ENCODE data around the gene TRAM2. TPM values are rescaled to one million over a fixed set of nuclear protein-coding genes. Genes with fewer than 3 reads are reported as not detected.

TRAM2 gene
- total and polyA plus RNA-seq, 4 donors, result 7.3 to 20.3 (median 13.0) TPM

DNA sequence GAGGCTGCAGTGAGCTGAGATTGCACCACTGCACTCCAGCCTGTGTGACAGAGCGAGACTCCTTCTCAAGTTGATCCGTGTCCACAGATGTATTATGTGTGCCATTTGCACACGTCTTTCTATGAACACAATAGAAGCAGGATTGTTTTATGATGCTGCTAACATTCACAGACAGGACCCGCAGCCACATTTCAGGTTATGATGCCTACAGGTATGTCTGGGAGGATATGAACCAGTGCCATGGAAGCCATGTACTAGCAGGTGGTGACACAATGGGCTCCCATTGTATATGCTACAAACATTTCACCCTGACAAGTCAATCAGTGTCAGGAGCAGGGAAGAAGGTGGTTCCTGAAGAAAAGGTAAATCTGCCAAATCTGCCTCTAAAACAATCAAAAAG, 4.3 kb downstream of the TRAM2 start (continued):
- TF ChIP-seq, protein P1, sequence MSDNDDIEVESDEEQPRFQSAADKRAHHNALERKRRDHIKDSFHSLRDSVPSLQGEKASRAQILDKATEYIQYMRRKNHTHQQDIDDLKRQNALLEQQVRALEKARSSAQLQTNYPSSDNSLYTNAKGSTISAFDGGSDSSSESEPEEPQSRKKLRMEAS (IDR thresholded peaks at IDR 0.05), result no peak
- no peak for TF ChIP-seq SP1 (IDR thresholded peaks at IDR 0.05)
- TF ChIP-seq, protein P2, sequence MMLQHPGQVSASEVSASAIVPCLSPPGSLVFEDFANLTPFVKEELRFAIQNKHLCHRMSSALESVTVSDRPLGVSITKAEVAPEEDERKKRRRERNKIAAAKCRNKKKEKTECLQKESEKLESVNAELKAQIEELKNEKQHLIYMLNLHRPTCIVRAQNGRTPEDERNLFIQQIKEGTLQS (IDR thresholded peaks at IDR 0.05), result no peak
- no peak for TF ChIP-seq FOXA1 (IDR thresholded peaks at IDR 0.05)

DNA sequence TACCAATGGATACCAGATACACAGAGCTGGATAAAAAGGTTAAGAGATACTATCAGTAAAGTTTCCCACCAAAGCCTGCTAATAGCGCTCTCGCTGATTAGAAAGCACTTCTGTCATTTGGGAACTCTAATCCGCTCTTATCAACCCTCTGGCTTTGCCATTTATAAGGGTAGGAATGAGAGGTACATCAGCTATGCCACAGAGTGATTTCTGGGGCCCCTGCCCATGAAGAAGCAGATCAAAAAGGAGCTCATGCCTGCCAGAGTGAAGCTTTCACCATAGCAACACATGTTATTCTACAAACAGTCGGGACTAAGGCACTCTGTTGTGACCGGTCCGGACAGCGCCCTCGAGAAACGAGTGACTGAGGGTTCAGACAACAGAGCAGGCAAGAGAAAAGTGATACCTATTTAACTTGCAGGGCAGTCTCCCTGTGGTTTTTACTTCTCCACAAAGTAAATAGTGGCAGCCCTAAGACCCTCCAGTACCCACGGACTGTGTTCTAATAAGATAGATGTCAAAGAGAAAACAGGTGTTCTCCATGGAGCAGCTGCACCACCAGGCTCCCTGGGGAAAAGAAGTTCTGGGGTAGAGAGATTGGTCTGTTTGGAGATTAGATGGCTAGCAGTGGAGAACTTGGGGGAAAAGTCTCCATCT, 5.6 kb downstream of the TRAM2 start:
- Histone ChIP-seq H3K9ac (ENCODE audit: low read depth in 1 of 2, low read length in 2 of 2) (no peak overlapping the region), H3K4me3 (ENCODE audit: low read depth in 1 of 3, low read length in 3 of 3) (no peak overlapping the region), H3K9me3 (ENCODE audit: control insufficient read depth in 4 of 4, low read length in 3 of 4) (no peaks in the 10 kb centered on the region), H3K27me3 (ENCODE audit: control insufficient read depth in 4 of 4, insufficient read depth in 4 of 4, low read length in 3 of 4) (no peaks in the 10 kb centered on the region), H3K27ac (ENCODE audit: low read depth in 1 of 2, low read length in 2 of 2) (no peak overlapping the region), H3K4me1 (ENCODE audit: control insufficient read depth in 4 of 4, insufficient read depth in 4 of 4, low read length in 3 of 4) (peaks cover 2 to 35% (median 24%) of the 10 kb centered on the region in 4 donors), H3K36me3 (ENCODE audit: control insufficient read depth in 4 of 4, insufficient read depth in 3 of 4, low read depth in 1 of 4, low read length in 3 of 4) (no peaks in the 10 kb centered on the region)
- DNase-seq (ENCODE audit: low spot score), result no peak
- 86% methylated on average over 10 of the region's 10 CpGs for WGBS
- TF ChIP-seq, protein P3, sequence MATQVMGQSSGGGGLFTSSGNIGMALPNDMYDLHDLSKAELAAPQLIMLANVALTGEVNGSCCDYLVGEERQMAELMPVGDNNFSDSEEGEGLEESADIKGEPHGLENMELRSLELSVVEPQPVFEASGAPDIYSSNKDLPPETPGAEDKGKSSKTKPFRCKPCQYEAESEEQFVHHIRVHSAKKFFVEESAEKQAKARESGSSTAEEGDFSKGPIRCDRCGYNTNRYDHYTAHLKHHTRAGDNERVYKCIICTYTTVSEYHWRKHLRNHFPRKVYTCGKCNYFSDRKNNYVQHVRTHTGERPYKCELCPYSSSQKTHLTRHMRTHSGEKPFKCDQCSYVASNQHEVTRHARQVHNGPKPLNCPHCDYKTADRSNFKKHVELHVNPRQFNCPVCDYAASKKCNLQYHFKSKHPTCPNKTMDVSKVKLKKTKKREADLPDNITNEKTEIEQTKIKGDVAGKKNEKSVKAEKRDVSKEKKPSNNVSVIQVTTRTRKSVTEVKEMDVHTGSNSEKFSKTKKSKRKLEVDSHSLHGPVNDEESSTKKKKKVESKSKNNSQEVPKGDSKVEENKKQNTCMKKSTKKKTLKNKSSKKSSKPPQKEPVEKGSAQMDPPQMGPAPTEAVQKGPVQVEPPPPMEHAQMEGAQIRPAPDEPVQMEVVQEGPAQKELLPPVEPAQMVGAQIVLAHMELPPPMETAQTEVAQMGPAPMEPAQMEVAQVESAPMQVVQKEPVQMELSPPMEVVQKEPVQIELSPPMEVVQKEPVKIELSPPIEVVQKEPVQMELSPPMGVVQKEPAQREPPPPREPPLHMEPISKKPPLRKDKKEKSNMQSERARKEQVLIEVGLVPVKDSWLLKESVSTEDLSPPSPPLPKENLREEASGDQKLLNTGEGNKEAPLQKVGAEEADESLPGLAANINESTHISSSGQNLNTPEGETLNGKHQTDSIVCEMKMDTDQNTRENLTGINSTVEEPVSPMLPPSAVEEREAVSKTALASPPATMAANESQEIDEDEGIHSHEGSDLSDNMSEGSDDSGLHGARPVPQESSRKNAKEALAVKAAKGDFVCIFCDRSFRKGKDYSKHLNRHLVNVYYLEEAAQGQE (IDR thresholded peaks at IDR 0.05), result no peak
- TF ChIP-seq TAF1 (conservative IDR thresholded peaks at IDR 0.05) (no peak), HNF4G (IDR thresholded peaks at IDR 0.05) (no peak), JUND (IDR thresholded peaks at IDR 0.05) (no peak), FOXA1 (IDR thresholded peaks at IDR 0.05) (no peak), NR2F2 (IDR thresholded peaks at IDR 0.05) (no peak)
- TF ChIP-seq, protein P1 (IDR thresholded peaks at IDR 0.05), result no peak

DNA sequence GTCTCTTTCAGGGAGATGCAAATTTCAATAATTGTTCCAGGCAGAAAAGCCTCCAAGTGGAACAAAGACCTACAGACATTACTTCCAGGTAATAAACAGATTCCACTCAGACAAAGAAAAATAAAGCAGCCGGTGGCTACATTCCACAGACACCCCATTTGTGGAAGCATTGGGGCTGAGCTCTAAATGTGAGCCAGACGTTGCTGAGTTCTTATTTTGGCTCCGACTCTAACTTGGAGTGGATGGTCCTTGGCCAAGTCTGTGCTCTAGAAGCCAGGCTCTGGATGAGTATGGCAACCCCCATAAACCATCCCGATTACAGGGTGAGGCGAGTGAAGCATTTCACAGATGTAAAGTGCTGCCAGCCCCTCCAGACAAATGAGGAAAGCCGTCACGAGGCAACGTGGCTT, 6.6 kb downstream of the TRAM2 start:
- peaks cover 2 to 32% (median 20%) of the 10 kb centered on the region in 4 donors for H3K4me1 ChIP-seq (ENCODE audit: control insufficient read depth in 4 of 4, insufficient read depth in 4 of 4, low read length in 3 of 4)
- H3K36me3 ChIP-seq (ENCODE audit: control insufficient read depth in 4 of 4, insufficient read depth in 3 of 4, low read depth in 1 of 4, low read length in 3 of 4), result no peaks in the 10 kb centered on the region
- no peak for DNase-seq (ENCODE audit: low spot score)
- H3K27ac ChIP-seq (ENCODE audit: low read depth in 1 of 2, low read length in 2 of 2), result no peak overlapping the region
- no peak overlapping the region for H3K9ac ChIP-seq (ENCODE audit: low read depth in 1 of 2, low read length in 2 of 2)
- no peaks in the 10 kb centered on the region for H3K27me3 ChIP-seq (ENCODE audit: control insufficient read depth in 4 of 4, insufficient read depth in 4 of 4, low read length in 3 of 4)
- H3K4me3 ChIP-seq (ENCODE audit: low read depth in 1 of 3, low read length in 3 of 3), result no peak overlapping the region
- TF ChIP-seq JUND (IDR thresholded peaks at IDR 0.05) (no peak), GABPA (IDR thresholded peaks at IDR 0.05 in 1 of 2, conservative IDR thresholded peaks at IDR 0.05 in 1 of 2) (no peak), FOXA2 (IDR thresholded peaks at IDR 0.05) (no peak), SP1 (IDR thresholded peaks at IDR 0.05) (no peak)
- TF ChIP-seq, protein P1 (IDR thresholded peaks at IDR 0.05), result no peak
- H3K9me3 ChIP-seq (ENCODE audit: control insufficient read depth in 4 of 4, low read length in 3 of 4), result no peaks in the 10 kb centered on the region
- WGBS, result 81% methylated on average over 8 of the region's 8 CpGs

Measured in liver (tissue), 9 donors.